OCI-LY7 (cell line): ENCODE results near the gene XRRA1.

ENCODE experiments used
- CTCF ChIP-seq: fragments of 200-600 bp; sonication (generic); conservative IDR thresholded peaks from 2 replicates; pipeline ENCODE4 v1.5.1; 2014; ENCODE audit warnings: mild to moderate bottlenecking, antibody characterized with exemption, low read length, moderate library complexity, mixed read lengths
- EZH2phosphoT487 ChIP-seq: fragments of 200-600 bp; sonication (generic); IDR thresholded peaks from 2 replicates; pipeline ENCODE4 v1.6.1; 2018; ENCODE audit warnings: low read depth, borderline replicate concordance, mild to moderate bottlenecking, mixed run types, antibody characterized with exemption, low read length, moderate library complexity, mixed read lengths

GRCh38 chr11:74837191-74837590 is 111.7 kb downstream of the XRRA1 start:
- TF ChIP-seq CTCF: no peak
- no peak for TF ChIP-seq EZH2phosphoT487
